Erythroblast (primary cell): ENCODE measurements around the gene CTNNA3.

Experiments
- DNase-seq, 2 experiments: peaks; one replicate each; lab custom pipeline; 2025; lab: John Stamatoyannopoulos, UW
- GATA1 ChIP-seq: IDR thresholded peaks from 2 replicates; pipeline ENCODE4 v1.6.1; 2011; ENCODE audit warnings: low read depth, mild to moderate bottlenecking, control low read depth, low read length, moderate library complexity
- POLR2A ChIP-seq: IDR thresholded peaks from 2 replicates; pipeline ENCODE4 v1.6.1; 2011; ENCODE audit warnings: mild to moderate bottlenecking, low read length

CTNNA3 gene

DNA sequence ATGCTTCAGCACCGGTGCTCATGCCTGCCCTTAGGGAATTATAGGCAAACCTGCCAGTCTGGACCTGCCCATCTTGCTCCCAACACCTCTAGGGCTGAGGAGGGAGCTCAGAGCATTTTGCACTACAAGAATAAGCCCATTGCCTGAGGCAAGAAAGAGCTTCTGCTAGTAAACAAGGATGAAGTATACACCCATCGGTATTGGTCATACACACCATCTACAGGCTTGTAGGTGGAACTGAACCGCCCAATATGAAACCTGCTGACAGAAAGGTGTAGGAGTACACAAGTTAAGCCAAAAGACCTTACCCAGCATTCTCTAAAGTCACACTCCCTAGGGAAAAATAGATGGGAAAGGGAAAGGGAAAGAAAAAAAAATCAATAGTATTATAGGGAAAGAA lies 1727.1 kb downstream of the CTNNA3 start:
- no peak for DNase-seq
- TF ChIP-seq POLR2A (no peak), GATA1 (no peak)

DNA sequence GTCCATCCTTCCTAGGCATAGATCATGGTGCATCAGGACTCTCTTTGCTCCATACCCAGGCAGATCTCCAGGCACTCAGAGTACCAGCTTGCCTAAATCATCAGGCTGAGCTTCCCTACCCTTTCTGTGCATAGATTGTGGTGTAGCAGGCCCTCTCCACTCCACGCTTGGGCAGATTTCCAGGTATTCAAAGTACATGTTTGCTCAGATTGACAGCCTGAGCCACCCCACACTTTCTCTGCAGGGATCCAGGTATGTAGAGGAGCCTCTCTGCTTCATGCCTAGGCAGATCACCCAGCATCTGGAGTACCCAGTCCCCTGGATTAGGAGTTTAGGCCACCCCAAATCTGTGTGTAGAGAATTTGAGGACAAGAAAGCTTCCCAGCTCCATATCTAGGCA lies 1727.6 kb downstream of the CTNNA3 start:
- no peak for DNase-seq
- no peak for TF ChIP-seq POLR2A
- TF ChIP-seq GATA1 = no peak

DNA sequence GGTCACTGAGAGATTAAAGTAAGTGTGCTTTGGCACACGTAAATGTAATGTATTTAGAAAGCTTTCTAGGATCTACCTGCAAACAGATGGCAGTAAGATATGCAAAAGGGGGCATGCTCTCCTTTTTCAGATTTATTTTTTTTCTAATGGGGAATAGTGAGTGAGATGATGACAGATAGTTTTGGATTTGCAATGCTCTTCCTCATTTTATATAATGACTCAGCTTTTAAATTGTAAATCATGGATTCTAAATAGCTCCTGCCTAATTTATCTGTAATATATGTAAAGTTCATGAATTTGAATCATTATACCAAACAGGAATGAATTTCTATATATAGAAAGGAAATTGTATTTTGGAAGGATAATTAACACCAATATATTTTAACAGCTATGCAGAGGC lies 1731.8 kb downstream of the CTNNA3 start:
- no peak for TF ChIP-seq POLR2A
- no peak for TF ChIP-seq GATA1
- no peak for DNase-seq

DNA sequence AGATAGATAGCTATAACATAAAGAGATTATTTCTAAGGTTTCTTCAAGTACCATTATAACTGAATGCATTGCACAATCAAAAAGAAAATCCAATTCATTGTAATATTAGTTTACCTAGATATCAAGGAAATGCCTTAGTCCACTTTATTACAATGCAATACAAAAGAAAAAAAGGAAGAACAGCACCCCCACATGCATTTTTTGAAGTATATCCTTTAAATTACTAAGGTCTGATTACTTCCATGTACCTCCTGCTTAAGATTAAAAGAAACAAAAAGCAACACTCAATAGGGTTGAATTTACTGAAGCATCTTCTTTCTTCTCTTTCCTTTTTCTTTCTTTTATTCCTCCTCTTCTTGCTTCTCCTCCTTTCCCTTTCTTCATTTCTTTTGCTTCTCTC lies 1743.9 kb downstream of the CTNNA3 start:
- no peak for DNase-seq
- no peak for TF ChIP-seq POLR2A
- no peak for TF ChIP-seq GATA1

DNA sequence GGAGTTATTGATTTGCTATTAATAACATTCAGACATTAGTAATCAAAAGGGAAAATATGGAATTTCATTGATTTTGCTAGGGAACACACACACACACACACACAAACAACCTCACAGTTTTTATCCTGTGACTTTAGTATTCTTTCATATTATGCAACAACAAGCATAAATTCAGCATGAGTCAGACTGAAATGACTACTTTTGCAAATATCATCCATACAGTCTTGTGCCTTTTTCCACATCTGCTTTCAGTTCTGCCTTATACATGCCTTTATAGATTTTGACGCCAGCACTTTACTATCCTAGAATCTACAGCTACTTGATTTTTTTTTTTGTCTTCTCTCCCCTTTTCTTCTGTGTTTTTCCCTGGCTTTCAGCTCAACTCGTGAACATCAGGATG lies 1745.9 kb downstream of the CTNNA3 start:
- TF ChIP-seq POLR2A = no peak
- TF ChIP-seq GATA1 = no peak
- DNase-seq = no peak

DNA sequence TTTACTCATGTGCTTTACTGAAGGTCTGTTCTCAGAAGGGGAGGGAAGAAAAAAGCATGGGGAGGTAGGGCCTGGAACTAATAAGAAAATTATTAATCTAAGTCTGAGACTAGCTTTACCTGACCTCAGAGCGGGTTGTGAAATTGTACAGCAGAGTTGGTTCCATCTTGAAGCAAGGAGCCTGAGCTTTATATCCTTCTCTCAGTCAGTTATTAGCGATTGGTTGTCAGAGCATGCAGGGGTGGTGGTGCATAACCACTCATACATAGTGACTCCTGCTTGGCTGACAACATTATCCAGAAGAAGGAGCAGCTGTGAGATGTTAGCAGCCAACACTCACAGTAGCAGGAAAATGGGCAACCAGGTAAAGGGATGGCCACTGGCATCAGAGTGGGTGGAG lies 1746.5 kb downstream of the CTNNA3 start:
- TF ChIP-seq GATA1 (no peak), POLR2A (no peak)

DNA sequence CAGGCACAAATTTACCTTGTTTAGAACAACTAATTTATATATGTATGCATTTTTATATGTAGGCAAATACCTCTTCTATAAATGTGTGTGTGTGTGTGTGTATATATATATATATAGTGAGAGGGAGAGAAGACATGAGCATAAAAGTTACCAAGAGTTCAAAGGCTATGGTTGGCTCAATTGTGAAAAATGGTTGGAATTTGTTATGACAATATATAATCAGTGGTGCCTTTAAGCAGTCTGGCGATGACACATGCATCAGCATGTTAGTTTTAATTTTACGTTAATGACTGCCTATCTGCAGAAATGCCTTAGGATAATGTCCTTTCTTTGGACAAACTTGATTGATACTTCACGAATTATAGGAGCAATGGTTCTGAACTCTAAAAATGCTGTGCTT lies 1750.9 kb downstream of the CTNNA3 start:
- TF ChIP-seq POLR2A = no peak
- no peak for TF ChIP-seq GATA1
- no peak for DNase-seq

More for the DNA sequence above, 1746.5 kb downstream of the CTNNA3 start:
- DNase-seq = no peak

DNA sequence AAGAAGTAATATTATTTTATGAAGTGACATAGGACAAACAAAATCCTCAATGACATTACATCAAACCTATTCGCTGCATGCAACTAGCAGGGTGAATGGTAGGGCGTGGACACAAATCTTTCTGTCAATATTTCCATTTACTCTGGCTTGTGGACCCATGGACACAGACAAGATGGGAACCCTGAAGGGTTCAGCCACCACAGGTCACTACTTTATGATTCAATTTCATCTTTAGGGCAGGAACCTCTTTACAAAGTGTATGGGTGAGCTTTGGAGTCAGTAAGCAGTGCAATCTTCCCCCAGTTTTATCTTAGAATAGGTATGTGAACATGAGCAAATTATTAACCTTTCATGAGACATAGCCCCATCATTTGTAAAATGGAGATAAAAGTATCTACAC lies 1752.5 kb downstream of the CTNNA3 start:
- TF ChIP-seq POLR2A (no peak), GATA1 (no peak)
- DNase-seq = no peak

DNA sequence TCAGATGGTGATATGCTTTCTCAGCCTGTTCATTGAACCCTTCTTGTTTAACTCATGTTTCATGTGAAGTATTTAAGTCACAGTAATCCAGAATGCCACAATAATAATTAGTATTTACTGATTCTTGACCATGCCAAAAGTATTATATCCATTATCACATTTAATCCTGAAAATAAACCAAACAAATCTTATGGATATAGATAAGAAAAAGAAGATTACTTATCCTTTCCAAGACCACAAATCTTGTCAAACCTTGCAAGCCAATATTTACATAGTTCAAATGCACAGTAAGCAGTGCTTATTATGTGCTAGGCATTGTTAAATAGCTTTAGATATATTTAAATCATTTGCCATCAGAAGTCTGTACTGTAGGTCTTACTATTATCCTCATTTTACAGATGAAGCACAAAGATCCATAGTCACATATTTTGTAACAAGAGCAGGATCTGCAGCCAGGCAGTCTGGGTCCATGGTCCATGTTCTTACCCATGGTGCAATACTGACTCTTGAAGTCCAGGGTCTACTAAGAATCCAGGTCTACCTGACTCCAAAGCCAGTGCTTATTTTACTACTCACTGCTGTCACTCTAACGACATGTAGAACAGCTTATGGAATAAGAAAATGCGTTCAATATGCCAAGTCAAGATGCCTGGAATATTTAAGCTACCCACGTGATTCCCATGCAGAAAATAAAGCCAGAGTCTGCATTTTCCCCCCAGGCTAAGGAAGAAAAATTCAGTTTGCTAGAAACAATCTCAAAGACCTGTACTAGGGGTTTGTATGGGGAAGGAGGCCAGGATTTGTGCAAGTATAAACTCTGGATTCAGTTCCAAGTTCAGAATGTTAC lies 1755.0 kb downstream of the CTNNA3 start:
- no peak for TF ChIP-seq POLR2A
- no peak for TF ChIP-seq GATA1
- no peak for DNase-seq

DNA sequence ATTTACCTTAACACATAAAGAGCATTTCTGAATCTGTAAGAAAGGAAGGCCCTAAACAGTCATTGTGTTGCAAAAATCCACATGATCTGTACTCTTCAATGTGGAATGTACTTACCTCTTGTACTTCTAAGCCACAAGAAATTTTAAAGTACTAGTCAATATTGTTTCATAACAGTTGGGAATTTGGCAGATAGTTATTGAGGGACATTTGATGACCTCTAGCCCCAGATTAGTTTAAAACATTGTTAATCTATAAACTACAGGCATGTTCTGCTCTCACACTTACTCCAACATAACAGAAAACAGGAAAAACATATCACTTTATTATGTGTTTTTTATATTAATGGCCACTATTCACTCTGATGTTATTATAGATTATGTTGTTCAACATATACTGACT lies 1755.9 kb downstream of the CTNNA3 start:
- no peak for DNase-seq
- TF ChIP-seq POLR2A = no peak
- no peak for TF ChIP-seq GATA1

DNA sequence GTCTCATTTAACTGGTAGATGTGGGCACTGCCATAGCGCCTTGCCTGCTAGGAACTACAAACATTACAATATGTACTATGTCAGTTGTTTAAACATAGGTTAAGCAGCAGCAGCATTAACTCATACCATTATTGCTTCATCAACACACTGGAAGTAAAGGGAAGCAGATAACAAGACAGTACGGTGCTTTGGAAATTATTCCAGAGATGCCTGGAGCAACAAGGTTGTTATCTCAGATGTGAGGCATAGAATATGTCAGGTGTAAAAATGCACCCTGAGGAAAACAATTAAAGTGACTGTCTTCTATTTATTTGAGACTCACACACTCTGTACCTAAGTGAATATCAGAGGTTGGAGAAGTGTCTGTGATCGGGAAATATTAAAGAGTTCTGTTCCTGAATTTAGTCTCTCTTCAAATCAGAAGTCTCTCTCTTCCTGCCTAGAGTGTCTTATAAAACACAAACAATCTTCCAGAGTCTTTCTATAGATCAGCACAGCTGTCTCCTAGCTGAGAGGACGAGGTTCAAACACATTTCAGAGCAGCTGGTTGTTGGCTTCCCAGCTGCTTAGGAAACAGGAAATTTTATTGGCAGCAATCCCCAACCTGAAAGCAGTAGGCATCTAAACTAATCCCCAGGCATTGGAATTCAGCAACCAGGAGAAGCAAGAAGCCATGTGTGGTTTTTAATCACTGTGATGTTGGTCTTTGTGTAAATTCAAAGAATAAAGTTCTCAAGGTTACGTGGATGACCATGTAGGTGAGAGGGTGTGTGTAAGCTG lies 1764.5 kb downstream of the CTNNA3 start:
- TF ChIP-seq POLR2A = no peak
- TF ChIP-seq GATA1 = no peak
- DNase-seq = no peak

DNA sequence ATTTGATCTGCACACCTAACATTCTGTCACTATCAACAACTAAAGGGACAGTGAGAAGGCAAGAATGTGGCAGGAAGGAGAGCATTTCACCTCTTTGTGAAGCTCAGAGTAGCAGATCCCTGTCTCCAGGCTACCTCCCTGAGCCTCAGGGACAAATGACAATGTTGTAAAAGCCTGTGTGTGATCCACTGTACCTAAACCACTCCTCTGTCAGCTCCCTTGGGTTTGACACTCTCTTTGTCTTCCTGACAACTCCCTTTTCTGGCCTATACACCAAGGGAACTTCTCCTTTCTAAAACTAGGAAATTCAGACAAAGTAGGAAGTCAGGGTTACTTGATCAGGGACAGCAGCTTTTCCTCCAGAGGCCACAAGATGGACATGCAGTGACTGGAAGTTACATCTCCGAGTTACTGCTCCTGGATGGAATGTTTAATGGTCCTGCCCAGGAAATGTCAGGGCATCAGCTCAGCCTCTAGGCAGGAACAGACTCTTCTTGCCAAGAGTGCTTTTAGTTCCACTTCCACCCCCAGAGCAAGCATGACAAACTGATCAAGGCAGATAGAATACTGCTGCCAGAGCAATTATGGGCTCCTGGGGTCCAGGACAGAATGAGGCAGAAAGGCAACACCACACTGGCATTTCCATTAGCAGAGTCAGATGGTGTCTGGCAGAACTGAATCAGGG lies 1784.7 kb downstream of the CTNNA3 start:
- TF ChIP-seq GATA1 (no peak), POLR2A (no peak)
- DNase-seq = no peak

DNA sequence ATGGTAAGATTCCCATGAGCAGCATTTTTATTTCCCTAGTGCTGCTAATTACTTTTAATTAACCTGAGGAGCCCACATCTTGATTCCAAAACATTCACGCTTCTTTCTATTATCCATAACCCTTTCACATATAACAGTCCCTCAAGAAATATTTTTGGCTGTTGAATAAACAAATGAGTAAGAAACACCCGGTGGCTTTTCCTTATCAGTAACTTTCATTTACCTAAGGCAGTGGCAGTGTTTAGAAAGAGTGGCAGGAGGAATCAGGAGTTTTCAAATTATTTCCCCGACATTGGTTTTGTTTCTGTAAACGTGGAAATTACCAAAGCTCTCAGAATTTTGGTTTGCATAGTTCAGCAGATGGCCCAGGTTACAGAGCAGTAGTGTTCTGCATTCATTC lies 1785.8 kb downstream of the CTNNA3 start:
- DNase-seq = no peak
- TF ChIP-seq GATA1 = no peak
- TF ChIP-seq POLR2A = no peak

DNA sequence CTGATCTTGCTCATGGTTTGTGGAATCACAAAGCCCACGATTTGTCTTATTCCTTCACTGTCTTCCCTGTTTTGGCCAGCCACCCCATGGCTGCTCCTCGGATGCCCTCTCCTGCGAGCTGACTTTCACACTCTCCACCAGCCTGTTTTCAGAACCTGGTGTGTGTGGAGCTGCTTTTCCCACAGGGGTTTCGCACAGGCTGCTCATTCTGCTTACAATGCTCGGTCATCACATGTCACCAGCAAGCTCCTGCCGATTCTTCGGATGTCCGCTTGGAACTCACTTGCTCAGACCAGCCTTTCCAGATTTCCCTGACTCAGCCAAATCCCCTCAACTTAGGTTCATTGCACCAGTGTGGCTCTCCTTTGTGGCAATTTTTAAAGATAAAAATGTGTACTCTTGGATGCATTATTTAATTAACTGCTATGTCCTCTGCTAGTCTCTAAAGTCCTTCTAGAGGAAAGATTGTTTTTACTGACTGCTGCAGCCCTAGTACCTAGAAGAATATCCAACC lies 1788.7 kb downstream of the CTNNA3 start:
- TF ChIP-seq POLR2A (no peak), GATA1 (no peak)
- no peak for DNase-seq
